Stimulated activated CD8-positive, alpha-beta memory T cell treated with anti-CD3 and anti-CD28 coated beads, Interleukin-12 subunit alpha, Interleukin-12 subunit beta, amount 100 ng/mL, for 4 hours (primary cell): ENCODE results near the gene RAB31.
"Not testable (repeated sequence)": the region's sequence is repeated elsewhere in the genome, so short reads cannot be mapped to it uniquely, and the experiment has no call there.

Experiments used
- DNase-seq: peaks from one replicate; pipeline ENCODE4 v3.0.0-alpha.2; 2020; ENCODE audit warnings: low read depth

The RAB31 gene

GRCh38 chr18:9762526-9762925 lies 54.4 kb downstream of the RAB31 start:
- no peak for DNase-seq

- DNase-seq = no peak
These were observed 55.1 kb downstream of the RAB31 start for GRCh38 chr18:9763157-9763556.

- DNase-seq = no peak
These were observed 55.9 kb downstream of the RAB31 start for GRCh38 chr18:9764011-9764481.

GRCh38 chr18:9765501-9765900 lies 57.4 kb downstream of the RAB31 start:
- DNase-seq = no peak

- DNase-seq = no peak
These were observed 58.0 kb downstream of the RAB31 start for GRCh38 chr18:9766076-9766481.

GRCh38 chr18:9766740-9767139 lies 58.6 kb downstream of the RAB31 start:
- no peak for DNase-seq

GRCh38 chr18:9768071-9768691 lies 60.1 kb downstream of the RAB31 start:
- not testable (repeated sequence) for DNase-seq

- not testable (repeated sequence) for DNase-seq
These were observed 62.0 kb downstream of the RAB31 start for GRCh38 chr18:9770111-9770510.

- peak; percentile 39 for DNase-seq
These were observed 63.3 kb downstream of the RAB31 start for GRCh38 chr18:9771261-9771976.

- DNase-seq = no peak
These were observed 64.0 kb downstream of the RAB31 start for GRCh38 chr18:9771977-9772660.

GRCh38 chr18:9772847-9773677 lies 65.0 kb downstream of the RAB31 start:
- DNase-seq = no peak

- DNase-seq = no peak
These were observed 66.0 kb downstream of the RAB31 start for GRCh38 chr18:9774150-9774549.

GRCh38 chr18:9775178-9775577 lies 67.1 kb downstream of the RAB31 start:
- DNase-seq = no peak

GRCh38 chr18:9779630-9780029 lies 71.5 kb downstream of the RAB31 start:
- no peak for DNase-seq

GRCh38 chr18:9782073-9782857 lies 74.2 kb downstream of the RAB31 start:
- no peak for DNase-seq

GRCh38 chr18:9786631-9787030 lies 78.5 kb downstream of the RAB31 start:
- DNase-seq = no peak

GRCh38 chr18:9787036-9787435 lies 78.9 kb downstream of the RAB31 start:
- no peak for DNase-seq

GRCh38 chr18:9787712-9788111 lies 79.6 kb downstream of the RAB31 start:
- no peak for DNase-seq

GRCh38 chr18:9788140-9788539 lies 80.0 kb downstream of the RAB31 start:
- DNase-seq = no peak

- DNase-seq = no peak
These were observed 80.8 kb downstream of the RAB31 start for GRCh38 chr18:9788860-9789259.

- DNase-seq = no peak
These were observed 82.2 kb downstream of the RAB31 start for GRCh38 chr18:9790261-9790660.
